K562 (cell line): ENCODE data around the gene PTPN20. TPM values are rescaled to one million over a fixed set of nuclear protein-coding genes. Genes with fewer than 3 reads are reported as not detected.

Experiments
- ATAC-seq: fragments of 200-7000 bp; cut with Tn5 transposase; 3 replicates; pipeline ENCODE4 v1.9.1; 2020; ENCODE audit warnings: moderate library complexity
- BruUV-seq: library from RNA; stranded (reverse); fragments of 400-500 nt; replicated peaks from 2 replicates; lab custom pipeline; 2021; lab: Mats Ljungman, UMichigan
- CTCF ChIA-PET: fragments of 300-600 bp; formaldehyde crosslinking; extraction: SDS; loops from one replicate; lab custom pipeline; 2021; ENCODE audit warnings: low intra/inter-chr PET ratio; lab: Yijun Ruan, JAX
- POLR2A ChIA-PET: fragments of 300-600, 350-650 bp; sonication (Branson Sonifier 250); formaldehyde crosslinking; extraction: SDS; loops from one replicate; lab custom pipeline; 2021; ENCODE audit warnings: antibody characterized with exemption, inconsistent platforms; lab: Yijun Ruan, JAX
- DNase-seq, 4 experiments: peaks; one replicate each; pipeline versions ENCODE4 v3.0.0 to v3.0.0-alpha.2; 2011 to 2018; ENCODE audit warnings: low spot score in 3 of 4, mixed read lengths in 3 of 4; ENCODE audit errors: extremely low read depth in 1 of 4
- FAIRE-seq: peaks from 2 replicates; lab custom pipeline; 2011; peaks lifted over from hg19 to GRCh38; lab: Jason Lieb, UNC
- H2AFZ ChIP-seq: 2 replicates; pipeline ENCODE4 v1.6.0; 2011; ENCODE audit warnings: low read depth, low read length, control low read depth, inconsistent platforms
- H3K27ac ChIP-seq: fragments of 200-600 bp; 3 replicates; pipeline ENCODE4 v1.8.0; 2011; ENCODE audit warnings: low read depth, mild to moderate bottlenecking, control low read depth, inconsistent platforms, low read length, moderate library complexity, mixed read lengths; ENCODE audit errors: extremely low read depth
- H3K27me3 ChIP-seq, 2 experiments: fragments of 300-600 bp in 1 of 2; 2 replicates in 1 of 2; 3 replicates in 1 of 2; pipeline versions ENCODE4 v1.6.0 to v1.8.0; 2011; ENCODE audit warnings: inconsistent platforms in 2 of 2, low read length in 2 of 2, mild to moderate bottlenecking in 1 of 2, mixed read lengths in 1 of 2, moderate library complexity in 1 of 2; ENCODE audit not compliant: control insufficient read depth in 2 of 2, insufficient read depth in 2 of 2
- H3K36me3 ChIP-seq: fragments of 300-600 bp; 3 replicates; pipeline ENCODE4 v1.8.0; 2011; ENCODE audit warnings: mild to moderate bottlenecking, low read length, inconsistent platforms; ENCODE audit not compliant: control insufficient read depth, insufficient read depth
- H3K4me1 ChIP-seq, 2 experiments: fragments of 200-600 bp in 1 of 2; replicated peaks in 1 of 2; 2 replicates in 1 of 2; 3 replicates in 1 of 2; pipeline versions ENCODE4 v1.5.1 to v1.8.0; 2011; ENCODE audit warnings: inconsistent platforms in 2 of 2, low read length in 2 of 2, mild to moderate bottlenecking in 1 of 2, mixed read lengths in 1 of 2, moderate library complexity in 1 of 2; ENCODE audit not compliant: control insufficient read depth in 2 of 2, insufficient read depth in 2 of 2
- H3K4me2 ChIP-seq: 2 replicates; pipeline ENCODE4 v1.6.1; 2011; ENCODE audit warnings: low read length, control low read depth, inconsistent platforms, mixed read lengths; ENCODE audit not compliant: insufficient read depth
- H3K4me3 ChIP-seq: fragments of 200-600 bp; sonication (generic), shearing (Covaris generic); 2 replicates; pipeline ENCODE4 v1.5.1; 2016; ENCODE audit warnings: control low read depth, inconsistent platforms
- H3K79me2 ChIP-seq: fragments of 200-600 bp; 3 replicates; pipeline ENCODE4 v1.8.0; 2011; ENCODE audit warnings: low read length, inconsistent platforms; ENCODE audit not compliant: control insufficient read depth, insufficient read depth
- H3K9ac ChIP-seq, 2 experiments: 2 replicates each; pipeline versions ENCODE4 v1.6.0 to v1.6.1; 2011; ENCODE audit warnings: low read depth in 2 of 2, low read length in 2 of 2, control low read depth in 1 of 2, inconsistent platforms in 1 of 2, mild to moderate bottlenecking in 1 of 2, mixed read lengths in 1 of 2; ENCODE audit not compliant: insufficient read depth in 1 of 2
- H3K9me1 ChIP-seq: one replicate; pipeline ENCODE4 v1.6.0; 2011; ENCODE audit warnings: inconsistent platforms, mild to moderate bottlenecking, low read length, moderate library complexity; ENCODE audit not compliant: control insufficient read depth, insufficient read depth
- H3K9me3 ChIP-seq: replicated peaks from 2 replicates; pipeline ENCODE4 v1.5.1; 2011; ENCODE audit warnings: low read depth, low read length, inconsistent platforms; ENCODE audit not compliant: control insufficient read depth, insufficient read depth
- H4K20me1 ChIP-seq: replicated peaks from 2 replicates; pipeline ENCODE4 v1.6.1; 2011; ENCODE audit warnings: low read length, inconsistent platforms, mixed read lengths; ENCODE audit not compliant: control insufficient read depth, insufficient read depth
- ATF3 ChIP-seq, 2 experiments: fragments of 450-650 bp in 1 of 2; sonication (generic) in 1 of 2; formaldehyde crosslinking in 1 of 2; IDR thresholded peaks in 1 of 2; conservative IDR thresholded peaks in 1 of 2; 2 replicates each; pipeline versions ENCODE4 v1.6.1 to v1.8.1; 2016 to 2023; ENCODE audit warnings: mild to moderate bottlenecking in 2 of 2, moderate library complexity in 2 of 2, inconsistent platforms in 1 of 2, missing genetic modification reagents in 1 of 2
- EHMT2 ChIP-seq: fragments of 450-650 bp; IDR thresholded peaks from 2 replicates; pipeline ENCODE4 v1.6.1; 2018; ENCODE audit warnings: antibody characterized with exemption
- RBM15 ChIP-seq: fragments of 200-400 bp; formaldehyde crosslinking; IDR thresholded peaks from 2 replicates; pipeline ENCODE4 v1.6.1; 2018; ENCODE audit warnings: mild to moderate bottlenecking, low read length, moderate library complexity; ENCODE audit not compliant: insufficient read depth
- TOE1 ChIP-seq, 2 experiments: fragments of 450-650 bp in 1 of 2; sonication (generic) in 1 of 2; formaldehyde crosslinking in 1 of 2; IDR thresholded peaks; 2 replicates each; pipeline versions ENCODE4 v1.7.1 to v1.8.0; 2016 to 2022; ENCODE audit warnings: borderline replicate concordance in 2 of 2, mild to moderate bottlenecking in 2 of 2, antibody characterized with exemption in 1 of 2, inconsistent platforms in 1 of 2, low read depth in 1 of 2, missing genetic modification reagents in 1 of 2, moderate library complexity in 1 of 2
- ZBTB26 ChIP-seq: fragments of 450-650 bp; formaldehyde crosslinking; IDR thresholded peaks from 2 replicates; pipeline ENCODE4 v1.4.0; 2022; ENCODE audit warnings: missing genetic modification characterization
- ZNF165 ChIP-seq: fragments of 250-450 bp; sonication (Bioruptor Pico); IDR thresholded peaks from 2 replicates; pipeline ENCODE4 v1.4.0; 2020; ENCODE audit warnings: borderline replicate concordance
- ZNF431 ChIP-seq: sonication (generic); formaldehyde crosslinking; IDR thresholded peaks from 2 replicates; pipeline ENCODE4 v1.8.0; 2022; ENCODE audit warnings: mild to moderate bottlenecking, missing genetic modification reagents
- ZNF695 ChIP-seq: fragments of 450-650 bp; formaldehyde crosslinking; IDR thresholded peaks from 2 replicates; pipeline ENCODE4 v1.4.0; 2020; ENCODE audit warnings: mild to moderate bottlenecking, moderate library complexity
- WGBS: fragments of 100-300 bp; shearing (Covaris generic); methylation state at CpG from one replicate; pipeline ENCODE4 v1.1.6; 2016; ENCODE audit warnings: low coverage, mixed read lengths; ENCODE audit not compliant: insufficient coverage; ENCODE audit errors: missing lambda C conversion rate; 5-methylcytosine and 5-hydroxymethylcytosine counted together
- in situ Hi-C: fragments of 300-500 bp; cut with MboI; formaldehyde crosslinking; loops from 4 replicates; pipeline ENCODE4 v1.15.0; 2018; ENCODE audit warnings: inconsistent platforms, mixed read lengths
- intact Hi-C: fragments of 100-400 bp; cut with micrococcal nuclease; formaldehyde crosslinking; loops from 2 replicates; pipeline ENCODE4 v1.14.2; 2022
- polyA plus RNA-seq, 8 experiments: library from polyadenylated mRNA; depleted of rRNA in 4 of 8; stranded (reverse) in 5 of 8; unstranded in 3 of 8; fragments of >200 nt; fragmentation: Nextera tagmentation in 2 of 8; fragmentation: Illumina TruSeq in 1 of 8; extraction: Ambion mirVana in 2 of 8; extraction: Trizol in 1 of 8; gene quantifications; 2 replicates each; pipeline versions ENCODE4 v1.2.1 to v1.2.3, GENCODE V29; 2011 to 2014; ENCODE audit warnings: inconsistent platforms in 1 of 8, missing spikeins in 1 of 8
- total RNA-seq, 7 experiments: library from RNA; depleted of rRNA in 6 of 7; stranded (reverse); fragments of >200 nt in 6 of 7; fragmentation: Illumina TruSeq in 2 of 7; extraction: Trizol in 2 of 7; gene quantifications; 2 replicates each; pipeline versions ENCODE4 v1.2.1 to v1.2.3, GENCODE V29; 2011 to 2021; ENCODE audit warnings: low replicate concordance in 1 of 7
- TF ChIP-seq, protein P1 (sequence below), 2 experiments: IDR thresholded peaks in 1 of 2; conservative IDR thresholded peaks in 1 of 2; 2 replicates each; pipeline ENCODE4 v1.6.1; 2016; ENCODE audit warnings: low read depth in 2 of 2, mild to moderate bottlenecking in 1 of 2, missing compliant biosample characterization in 1 of 2, missing genetic modification characterization in 1 of 2, moderate library complexity in 1 of 2
- TF ChIP-seq, protein P2 (sequence below): fragments of 450-650 bp; IDR thresholded peaks from 2 replicates; pipeline ENCODE4 v1.6.1; 2016

Gene PTPN20
- total and polyA plus RNA-seq, 9 of the 15 experiments (the other 6 are each of a cell fraction or from before 2014, with no cell fraction given): 0.03 to 0.18 (median 0.10) TPM; not detected in 6

DNA sequence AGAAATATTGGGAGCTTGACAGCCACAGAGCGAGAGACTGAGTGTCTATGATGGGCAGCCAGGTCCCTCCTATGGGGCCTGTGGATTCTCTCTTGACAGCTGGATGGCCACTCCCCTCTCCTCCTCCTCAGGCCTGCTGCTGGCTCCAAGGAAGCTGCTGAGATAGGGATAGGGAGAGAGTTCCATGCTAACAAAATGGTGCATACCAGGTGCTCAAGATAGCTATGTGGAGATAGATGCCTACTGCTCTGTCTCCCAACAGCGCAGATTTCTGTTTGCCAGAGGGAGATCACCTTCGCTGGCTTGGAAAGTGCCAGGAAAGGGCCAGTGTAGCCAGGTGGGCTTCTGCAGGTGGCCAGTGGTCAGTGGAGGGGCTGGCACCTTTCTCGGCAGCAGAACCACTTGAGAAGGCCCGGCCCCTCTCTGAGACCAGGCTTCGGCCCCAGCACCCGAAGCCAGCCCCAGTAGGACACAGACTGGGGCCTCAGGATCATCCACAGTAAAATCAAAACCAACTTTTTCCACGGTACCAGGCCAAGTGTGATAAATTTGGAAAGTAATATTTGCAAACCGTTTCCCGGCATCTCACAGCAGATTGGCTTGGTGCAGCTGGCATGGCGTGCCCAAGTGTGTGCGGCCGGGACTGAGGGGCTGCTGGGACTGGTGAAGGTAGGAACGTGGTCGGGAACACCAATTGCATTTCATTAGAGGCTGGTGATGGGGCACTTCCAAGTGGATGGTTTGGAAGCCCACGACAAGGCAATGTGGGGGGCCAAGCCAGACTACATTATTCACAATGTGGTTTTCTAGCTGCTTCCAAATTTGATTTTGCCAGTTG, 139.6 kb downstream of the PTPN20 start:
- ATAC-seq (no peak), DNase-seq (no peak), FAIRE-seq (no peak)
- ChIA-PET POLR2A (interaction anchor here (0.9 kb wide), 1 partner anchor 56 kb away, joined by 4 read pairs; no protein-coding TSS in a partner anchor), CTCF (no interaction called here)
- peaks cover 0 to 4% of the 10 kb centered on the region in 2 experiments; a peak in 1 of 5 replicates for H3K4me1 ChIP-seq
- WGBS: 3% methylated on average over 15 of the region's 16 CpGs
- peaks cover 6 to 24% of the 10 kb centered on the region in 2 experiments; a peak in 1 of 5 replicates for H3K27me3 ChIP-seq
- H3K79me2 ChIP-seq: no peaks in the 10 kb centered on the region
- no peak overlapping the region for H3K4me2 ChIP-seq
- H3K4me3 ChIP-seq: no peak overlapping the region
- H3K9ac ChIP-seq: no peak overlapping the region
- peaks cover 13% of the 10 kb centered on the region for H4K20me1 ChIP-seq
- TF ChIP-seq ZBTB26 (CRISPR knock-in tag) (no peak), ZNF431 (CRISPR knock-in tag) (no peak), ZNF165 (CRISPR knock-in tag) (no peak), TOE1 (IDR thresholded peaks at IDR 0.05; ENCODE audit: borderline replicate concordance) (no peak), TOE1 (CRISPR knock-in tag; IDR thresholded peaks at IDR 0.05; ENCODE audit: borderline replicate concordance, low read depth) (no peak), EHMT2 (no peak), ATF3 (IDR thresholded peaks at IDR 0.05) (no peak), ATF3 (CRISPR knock-in tag; conservative IDR thresholded peaks at IDR 0.05) (no peak), ZNF695 (CRISPR knock-in tag) (no peak), RBM15 (no peak)
- TF ChIP-seq, protein P1, sequence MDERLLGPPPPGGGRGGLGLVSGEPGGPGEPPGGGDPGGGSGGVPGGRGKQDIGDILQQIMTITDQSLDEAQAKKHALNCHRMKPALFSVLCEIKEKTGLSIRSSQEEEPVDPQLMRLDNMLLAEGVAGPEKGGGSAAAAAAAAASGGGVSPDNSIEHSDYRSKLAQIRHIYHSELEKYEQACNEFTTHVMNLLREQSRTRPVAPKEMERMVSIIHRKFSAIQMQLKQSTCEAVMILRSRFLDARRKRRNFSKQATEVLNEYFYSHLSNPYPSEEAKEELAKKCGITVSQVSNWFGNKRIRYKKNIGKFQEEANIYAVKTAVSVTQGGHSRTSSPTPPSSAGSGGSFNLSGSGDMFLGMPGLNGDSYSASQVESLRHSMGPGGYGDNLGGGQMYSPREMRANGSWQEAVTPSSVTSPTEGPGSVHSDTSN (CRISPR knock-in tag; IDR thresholded peaks at IDR 0.05; ENCODE audit: low read depth): no peak
- TF ChIP-seq, protein P1 (tag; conservative IDR thresholded peaks at IDR 0.05; ENCODE audit: low read depth): 0 out of 2 replicates have a peak, but pooled peaks have one; percentile 13
- TF ChIP-seq, protein P2, sequence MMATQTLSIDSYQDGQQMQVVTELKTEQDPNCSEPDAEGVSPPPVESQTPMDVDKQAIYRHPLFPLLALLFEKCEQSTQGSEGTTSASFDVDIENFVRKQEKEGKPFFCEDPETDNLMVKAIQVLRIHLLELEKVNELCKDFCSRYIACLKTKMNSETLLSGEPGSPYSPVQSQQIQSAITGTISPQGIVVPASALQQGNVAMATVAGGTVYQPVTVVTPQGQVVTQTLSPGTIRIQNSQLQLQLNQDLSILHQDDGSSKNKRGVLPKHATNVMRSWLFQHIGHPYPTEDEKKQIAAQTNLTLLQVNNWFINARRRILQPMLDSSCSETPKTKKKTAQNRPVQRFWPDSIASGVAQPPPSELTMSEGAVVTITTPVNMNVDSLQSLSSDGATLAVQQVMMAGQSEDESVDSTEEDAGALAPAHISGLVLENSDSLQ: peak; percentile 72
- in situ Hi-C loops: no loop called here
- H3K27ac ChIP-seq: no peak overlapping the region
- H3K9me3 ChIP-seq: no peaks in the 10 kb centered on the region
- intact Hi-C loops: no loop called here
- no TSS peak for BruUV-seq
- no peaks in the 10 kb centered on the region for H3K9me1 ChIP-seq
- H2AFZ ChIP-seq: no peak overlapping the region
- H3K36me3 ChIP-seq: no peaks in the 10 kb centered on the region
